Measurements from ENCODE around the gene COL4A1. TPM values are rescaled to one million over a fixed set of nuclear protein-coding genes. Genes with fewer than 3 reads are reported as not detected.

Gene COL4A1
- total RNA-seq, 1 donor from 2014 or later = 120 TPM

DNA sequence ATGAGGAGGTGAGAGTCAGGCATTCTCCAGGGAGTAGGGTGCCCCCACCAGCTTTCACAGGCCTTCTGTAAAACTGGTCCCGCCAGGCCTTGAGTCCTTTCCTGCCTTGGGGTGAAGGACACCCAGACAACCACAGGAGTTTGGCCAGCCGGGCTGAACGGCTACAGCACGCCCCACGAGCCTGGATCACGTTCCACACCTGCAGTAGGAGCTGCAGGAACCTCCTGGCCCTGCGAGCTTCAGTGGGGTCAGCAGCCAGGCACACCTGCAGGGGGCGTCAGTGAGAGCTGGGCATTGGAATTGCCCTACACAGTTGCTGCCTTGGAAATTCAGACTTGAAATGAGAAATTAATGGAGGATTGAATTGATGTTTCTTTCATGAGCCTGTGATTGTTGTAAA, 45.8 kb upstream of the COL4A1 start:
- Histone ChIP-seq H3K4me3 (no peak overlapping the region), H3K36me3 (peaks cover 5% of the 10 kb centered on the region), H3K9me3 (replicated peaks) (no peaks in the 10 kb centered on the region), H3K4me1 (peaks cover 79% of the 10 kb centered on the region), H3K27me3 (ENCODE audit: low read depth) (no peaks in the 10 kb centered on the region), H3K27ac (replicated peaks) (no peak overlapping the region)
- no peak for DNase-seq
- TF ChIP-seq CTCF (IDR thresholded peaks at IDR 0.05; ENCODE audit: borderline replicate concordance) = no peak
- intact Hi-C loops (cut with micrococcal nuclease) = no loop called here

DNA sequence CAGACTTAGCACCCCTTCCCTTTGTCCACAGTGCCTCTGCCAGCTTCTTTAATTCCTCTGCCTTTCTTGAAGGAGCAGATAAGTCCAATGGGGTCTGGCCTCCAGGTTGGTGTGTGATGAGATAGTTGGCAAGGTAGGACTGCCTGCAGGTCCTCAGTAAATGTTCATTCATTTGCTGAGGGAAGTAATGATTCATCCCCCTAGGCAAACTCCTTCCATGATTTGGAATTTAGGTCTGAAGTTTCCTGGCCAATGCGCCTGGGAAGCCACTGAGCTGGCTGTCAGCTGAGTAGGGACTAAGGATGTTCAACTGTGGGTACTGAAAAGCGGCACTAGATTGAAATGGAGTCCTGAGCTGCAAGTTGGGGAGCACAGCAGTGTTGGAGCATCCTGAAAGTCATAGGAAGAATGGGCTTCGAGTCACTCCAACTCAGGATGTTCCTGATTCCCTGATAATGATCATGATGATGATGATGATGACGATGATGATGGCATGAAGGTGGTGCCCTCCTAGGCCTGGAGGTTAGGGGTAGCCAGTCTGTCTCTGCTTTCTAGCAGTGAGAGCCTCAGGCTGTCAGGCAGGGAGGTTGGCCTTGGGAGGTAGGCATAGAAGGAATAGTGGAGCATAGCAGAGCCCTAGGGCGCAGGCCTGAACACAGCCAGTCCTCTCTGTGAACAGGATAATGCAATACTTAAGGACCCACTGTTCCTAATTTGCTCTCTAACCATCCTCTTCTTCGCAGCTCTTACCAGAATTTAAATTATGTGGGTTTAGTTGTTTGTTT, 44.9 kb upstream of the COL4A1 start:
- no peaks in the 10 kb centered on the region for H3K36me3 ChIP-seq
- H3K27ac ChIP-seq (replicated peaks) = peak overlapping the region; percentile 22
- peaks cover 89% of the 10 kb centered on the region for H3K4me1 ChIP-seq
- no peaks in the 10 kb centered on the region for H3K9me3 ChIP-seq (replicated peaks)
- no peaks in the 10 kb centered on the region for H3K27me3 ChIP-seq (ENCODE audit: low read depth)
- intact Hi-C loops (cut with micrococcal nuclease) = no loop called here
- no peak overlapping the region for H3K4me3 ChIP-seq
- no peak for TF ChIP-seq CTCF (IDR thresholded peaks at IDR 0.05; ENCODE audit: borderline replicate concordance)
- DNase-seq = no peak

DNA sequence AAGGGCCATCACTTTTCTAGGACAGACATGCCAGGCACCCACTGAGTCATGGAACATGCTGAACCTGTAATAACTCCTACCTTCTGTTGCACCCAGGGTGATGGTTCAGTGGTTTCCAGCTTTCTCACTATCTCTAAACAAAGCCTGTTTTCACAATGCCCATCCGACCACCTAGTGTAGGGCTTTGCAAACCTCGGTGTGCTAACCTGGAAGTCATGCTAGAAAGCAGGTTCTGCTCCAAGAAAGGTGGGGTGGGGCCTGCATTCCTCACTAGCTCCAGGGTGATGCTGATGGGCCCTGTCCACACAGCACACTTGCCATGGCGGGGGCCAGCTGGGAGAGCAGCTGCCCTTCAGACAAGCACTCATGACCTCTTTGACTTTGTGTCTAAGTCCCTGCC, 43.6 kb upstream of the COL4A1 start:
- Histone ChIP-seq H3K27ac (replicated peaks) (peak overlapping the region; percentile 79), H3K4me3 (no peak overlapping the region), H3K27me3 (ENCODE audit: low read depth) (no peaks in the 10 kb centered on the region), H3K4me1 (peaks cover 95% of the 10 kb centered on the region), H3K36me3 (no peaks in the 10 kb centered on the region), H3K9me3 (replicated peaks) (no peaks in the 10 kb centered on the region)
- no peak for TF ChIP-seq CTCF (IDR thresholded peaks at IDR 0.05; ENCODE audit: borderline replicate concordance)
- DNase-seq = no peak
- intact Hi-C loops (cut with micrococcal nuclease) = no loop called here

- TF ChIP-seq CTCF (IDR thresholded peaks at IDR 0.05; ENCODE audit: borderline replicate concordance) = no peak
Observed at GRCh38 chr13:110350049-110350448, 43.1 kb upstream of the COL4A1 start.

GRCh38 chr13:110349239-110349638, 42.3 kb upstream of the COL4A1 start:
- H3K4me3 ChIP-seq = no peak overlapping the region
- DNase-seq = no peak
- peaks cover 86% of the 10 kb centered on the region for H3K4me1 ChIP-seq
- intact Hi-C loops (cut with micrococcal nuclease) = no loop called here
- no peaks in the 10 kb centered on the region for H3K9me3 ChIP-seq (replicated peaks)
- no peaks in the 10 kb centered on the region for H3K27me3 ChIP-seq (ENCODE audit: low read depth)
- peak overlapping the region; percentile 79 for H3K27ac ChIP-seq (replicated peaks)
- TF ChIP-seq CTCF (IDR thresholded peaks at IDR 0.05; ENCODE audit: borderline replicate concordance) = no peak
- H3K36me3 ChIP-seq = no peaks in the 10 kb centered on the region

More at GRCh38 chr13:110350049-110350448, 43.1 kb upstream of the COL4A1 start:
- Histone ChIP-seq H3K9me3 (replicated peaks) (no peaks in the 10 kb centered on the region), H3K27me3 (ENCODE audit: low read depth) (no peaks in the 10 kb centered on the region), H3K4me1 (peaks cover 94% of the 10 kb centered on the region), H3K36me3 (no peaks in the 10 kb centered on the region), H3K4me3 (no peak overlapping the region), H3K27ac (replicated peaks) (peak overlapping the region; percentile 79)
- no peak for DNase-seq
- intact Hi-C loops (cut with micrococcal nuclease) = no loop called here

Measured in left ventricle myocardium inferior (tissue), 1 donor.